DMS 273 (cell line): ENCODE measurements around the gene TM2D1.
A peak's percentile ranks its signal among the peaks of the same experiment; 100 is the strongest.
"Not testable (repeated sequence)": the region's sequence is repeated elsewhere in the genome, so short reads cannot be mapped to it uniquely, and the experiment has no call there.

Source experiments
- DNase-seq: peaks from one replicate; lab custom pipeline; 2025; ENCODE audit not compliant: unreplicated experiment; lab: John Stamatoyannopoulos, UW

TM2D1 gene

DNA sequence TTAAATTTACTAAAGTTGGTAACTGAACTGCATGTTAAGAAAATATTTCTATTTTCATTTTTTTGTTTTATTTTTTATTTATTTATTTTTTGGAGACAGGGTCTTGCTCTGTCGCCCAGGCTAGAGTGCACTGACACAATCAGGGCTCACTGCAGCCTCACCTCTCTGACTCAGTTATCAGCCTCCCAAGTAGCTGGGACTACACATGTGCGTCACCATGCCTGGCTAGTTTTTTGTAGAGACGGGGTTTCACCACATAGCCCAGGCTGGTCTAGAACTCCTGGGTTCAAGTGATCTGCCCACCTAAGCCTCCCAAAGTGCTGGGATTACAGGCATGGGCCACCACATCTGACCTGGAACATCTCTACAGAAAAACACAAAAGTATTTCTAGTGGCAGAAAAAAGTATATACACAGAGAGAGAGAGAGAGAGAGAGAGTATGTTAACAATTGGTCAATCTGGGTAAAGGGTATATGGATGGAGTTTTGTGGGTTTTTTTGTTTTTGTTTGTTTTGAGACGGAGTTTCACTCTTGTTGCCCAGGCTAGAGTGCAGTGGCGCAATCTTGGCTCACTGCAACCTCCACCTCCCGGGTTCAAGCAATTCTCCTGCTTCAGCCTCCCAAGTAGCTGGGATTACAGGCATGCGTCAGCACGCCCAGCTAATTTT, 5.8 kb downstream of the TM2D1 start:
- DNase-seq = not testable (repeated sequence)

DNA sequence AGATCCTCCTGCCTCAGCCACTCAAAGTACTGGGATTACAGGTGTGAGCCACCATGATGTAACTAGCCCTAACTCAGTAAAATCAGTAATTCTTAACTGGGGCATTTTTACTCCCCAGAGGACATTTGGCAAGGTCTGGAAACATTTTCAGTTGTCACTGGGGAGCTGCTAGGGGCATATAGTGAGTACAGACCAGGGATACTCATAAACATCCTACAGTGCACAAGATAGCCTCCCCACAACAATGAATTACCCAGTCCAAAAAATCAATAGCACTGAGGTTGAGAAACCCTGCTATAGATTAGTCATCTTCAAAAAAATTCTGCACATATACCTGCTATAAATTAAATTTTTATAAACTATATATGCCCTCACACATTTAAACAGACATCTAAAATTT, 13.0 kb downstream of the TM2D1 start:
- no peak for DNase-seq

DNA sequence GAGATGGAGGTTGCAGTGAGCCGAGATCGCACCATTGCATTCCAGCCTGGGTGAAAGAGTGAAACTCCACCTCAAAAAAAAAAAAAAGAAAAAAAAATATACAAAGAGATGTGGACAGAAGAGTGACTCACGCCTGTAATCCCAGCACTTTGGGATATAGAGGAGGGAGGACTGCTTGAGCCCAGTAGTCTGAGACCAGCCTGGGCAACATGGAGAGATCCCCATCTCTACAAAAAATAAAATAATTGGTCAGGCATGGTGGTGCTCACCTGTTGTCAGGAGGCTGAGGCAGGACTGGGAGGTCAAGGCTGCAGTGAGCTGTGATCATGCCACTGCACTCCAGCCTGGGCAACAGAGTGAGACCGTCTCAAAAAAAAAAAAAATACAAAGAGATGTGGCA, 13.7 kb downstream of the TM2D1 start:
- not testable (repeated sequence) for DNase-seq

DNA sequence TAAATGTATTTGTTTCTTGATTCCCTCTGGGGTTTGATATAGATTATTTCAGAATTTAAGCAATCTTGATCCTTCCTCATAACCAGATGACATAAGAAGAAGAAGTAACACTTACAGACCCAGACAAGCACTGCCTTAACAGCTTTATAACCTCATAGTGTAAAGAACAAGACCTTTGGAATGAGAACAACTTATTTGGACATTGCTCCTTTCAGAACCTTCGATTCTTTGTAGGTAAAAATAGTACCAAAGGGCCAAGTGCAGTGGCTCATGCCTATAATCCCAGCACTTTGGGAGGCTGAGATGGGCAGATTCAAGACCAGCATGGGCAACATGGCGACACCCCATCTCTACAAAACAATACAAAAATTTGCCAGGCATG, 15.0 kb downstream of the TM2D1 start:
- DNase-seq = no peak

DNA sequence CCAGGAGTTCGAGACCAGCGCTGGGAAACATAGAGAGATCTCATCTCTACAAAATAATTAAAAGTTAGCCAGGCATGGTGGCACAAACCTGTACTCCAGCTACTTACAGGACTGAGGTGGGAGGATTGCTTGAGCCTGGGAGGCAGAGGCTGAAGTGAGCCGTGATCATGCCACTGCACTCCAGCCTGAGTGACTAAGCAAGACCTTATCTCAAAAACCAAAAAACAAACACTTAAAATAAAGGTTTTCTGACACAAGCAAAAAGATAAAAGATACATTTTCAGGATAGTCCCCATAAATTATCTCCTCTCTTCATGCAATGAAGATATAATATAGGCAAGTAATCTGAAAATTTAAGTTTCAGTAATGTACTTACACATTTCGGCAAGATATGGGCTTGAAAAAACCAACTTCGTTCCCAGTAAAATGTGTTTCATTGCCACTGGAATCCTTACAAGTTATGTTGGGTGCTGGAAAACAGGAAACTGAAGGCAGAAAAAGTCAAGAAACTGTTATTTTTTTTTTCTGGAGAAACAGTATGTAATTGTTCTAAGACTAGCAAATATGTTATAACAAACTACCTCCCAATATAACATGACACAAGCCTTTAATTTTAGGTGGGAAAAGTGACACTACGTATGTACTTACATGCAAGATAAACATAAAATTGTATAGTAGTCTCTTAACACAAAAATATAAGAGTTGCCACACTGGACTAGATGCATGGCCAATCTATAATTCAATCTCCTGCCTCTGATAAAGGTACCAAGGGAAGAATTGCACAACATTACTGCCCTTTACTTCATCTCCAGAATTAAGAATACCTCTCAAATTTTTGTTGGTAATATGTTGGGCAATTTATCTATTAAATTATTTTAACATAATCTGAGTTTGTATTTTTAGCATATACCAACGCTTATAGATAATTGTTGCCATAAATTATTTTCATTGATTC, 15.7 kb downstream of the TM2D1 start:
- no peak for DNase-seq

DNA sequence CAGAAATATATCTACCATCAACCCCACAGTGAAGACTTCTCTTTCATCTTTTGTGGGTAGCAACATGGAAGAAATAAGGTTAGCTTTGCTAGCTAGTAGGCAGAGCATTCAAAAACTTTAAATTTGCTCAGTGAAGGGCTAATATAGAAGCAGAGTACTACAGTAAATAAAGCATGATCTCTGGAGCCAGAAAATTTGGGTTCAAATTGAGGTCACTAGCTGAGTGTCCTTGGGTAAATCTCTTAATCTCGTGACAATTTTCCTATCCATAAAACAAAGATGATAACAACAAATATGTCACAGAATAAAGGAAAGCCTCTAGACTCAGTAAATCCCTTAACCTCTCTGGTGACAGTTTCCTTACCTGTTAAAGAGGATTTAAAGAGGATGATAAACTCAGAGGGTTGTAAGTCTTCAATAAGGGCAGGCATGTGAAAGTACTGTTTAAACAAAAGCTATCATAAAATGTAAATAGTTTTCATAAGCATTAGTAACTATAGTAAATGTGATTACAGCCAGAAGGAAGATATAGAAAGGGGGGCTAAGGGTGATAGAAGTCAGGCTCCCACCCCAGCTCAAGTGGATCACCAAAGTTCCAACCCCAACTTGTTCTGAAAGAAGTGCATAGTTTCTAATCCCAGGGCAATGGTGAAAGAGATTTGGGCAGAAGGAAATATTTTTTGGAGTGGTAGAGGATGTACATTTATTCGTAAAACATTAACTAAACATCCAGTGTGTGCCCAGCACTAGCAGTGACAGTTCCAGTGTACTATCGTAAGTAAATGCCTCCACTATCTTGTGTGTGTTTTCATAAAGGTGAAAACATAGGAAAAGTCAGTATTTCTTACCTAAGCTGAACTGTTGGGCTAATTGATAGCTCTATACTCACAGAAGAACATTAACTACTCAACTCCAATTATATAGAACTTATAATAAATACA, 24.8 kb downstream of the TM2D1 start:
- no peak for DNase-seq

DNA sequence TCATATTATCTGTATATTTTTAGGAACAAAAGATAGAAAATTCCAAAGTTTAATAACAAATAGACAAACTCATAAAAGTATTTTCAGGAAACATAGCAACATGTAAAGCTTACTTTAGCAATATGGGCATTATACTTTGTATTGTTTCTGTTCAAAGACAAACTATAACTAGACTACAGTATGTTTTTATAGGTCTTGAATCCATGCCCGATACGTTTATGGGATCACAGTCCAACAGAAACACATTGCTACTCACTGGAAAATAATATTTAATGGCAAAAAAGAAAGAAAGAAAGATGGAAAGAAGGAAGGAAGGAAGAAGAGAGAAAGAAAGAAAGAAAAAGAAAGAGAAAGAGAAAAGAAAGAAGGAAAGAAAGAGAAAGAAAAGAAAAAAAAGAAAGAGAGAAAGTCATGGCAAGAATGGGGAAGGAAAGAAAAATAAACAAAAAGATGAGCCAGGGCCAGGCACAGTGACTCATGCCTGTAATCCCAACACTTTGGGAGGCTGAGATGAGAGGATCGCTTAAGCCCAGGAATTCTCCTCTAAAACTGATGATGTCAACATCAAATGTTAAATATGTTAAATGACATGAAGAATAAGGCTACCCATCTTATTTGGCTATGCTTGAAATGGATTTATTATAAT, 32.7 kb downstream of the TM2D1 start:
- no peak for DNase-seq

DNA sequence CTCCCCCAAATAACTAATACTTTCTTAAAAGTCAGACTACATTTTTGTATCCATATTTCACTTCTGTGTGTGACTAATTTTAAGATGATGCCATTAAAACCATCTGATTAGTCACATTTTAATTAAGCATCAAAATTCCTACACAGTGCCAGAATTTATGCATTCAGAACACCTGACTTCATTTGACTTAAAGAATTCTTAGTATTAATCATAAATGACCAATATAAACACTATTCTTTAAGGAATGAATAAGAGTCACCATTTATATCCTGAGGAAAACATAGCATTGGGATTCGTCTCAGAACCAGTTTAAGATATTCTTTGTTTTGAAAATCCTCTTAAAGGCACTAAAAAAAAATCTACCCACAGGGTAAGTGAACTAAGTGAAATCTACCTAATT, 37.0 kb downstream of the TM2D1 start:
- no peak for DNase-seq

DNA sequence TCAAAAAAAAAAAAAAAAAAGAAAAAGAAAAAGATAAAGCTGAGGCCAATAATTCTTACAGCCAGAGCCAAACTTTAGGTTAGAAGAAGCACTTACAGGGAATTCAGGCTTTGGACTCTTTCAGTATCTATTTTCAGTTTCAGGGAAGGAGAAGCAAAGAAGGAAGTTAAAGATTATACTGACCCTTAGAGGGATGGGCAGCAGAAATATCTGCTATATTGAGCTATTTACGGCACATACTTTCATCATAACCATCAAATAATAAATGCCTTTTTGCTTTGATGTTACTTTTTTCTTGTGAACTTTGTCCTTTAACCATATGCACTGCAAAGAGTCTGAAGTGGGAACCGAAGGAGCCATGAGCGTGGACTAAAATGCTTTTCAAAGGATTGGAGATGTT, 42.0 kb downstream of the TM2D1 start:
- DNase-seq = no peak

DNA sequence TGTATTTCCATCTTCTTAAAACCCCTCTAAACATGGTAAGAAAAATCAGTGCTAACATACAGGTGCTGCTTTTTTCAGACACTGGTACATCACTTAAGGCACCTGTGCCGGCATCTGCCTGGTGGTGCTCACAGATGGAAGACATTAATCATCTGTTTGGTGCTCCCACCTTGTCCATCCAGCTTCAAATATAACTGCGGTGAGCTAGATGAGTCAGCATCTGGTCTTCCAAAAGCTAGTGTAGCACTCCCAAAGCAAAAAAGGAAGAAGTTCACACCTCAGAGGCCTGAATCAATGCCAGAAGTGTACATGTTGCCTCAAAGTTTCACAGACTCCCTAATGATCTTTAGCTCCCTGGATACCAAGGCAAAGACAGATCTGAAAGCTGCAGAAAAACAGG, 44.4 kb downstream of the TM2D1 start:
- DNase-seq = no peak

DNA sequence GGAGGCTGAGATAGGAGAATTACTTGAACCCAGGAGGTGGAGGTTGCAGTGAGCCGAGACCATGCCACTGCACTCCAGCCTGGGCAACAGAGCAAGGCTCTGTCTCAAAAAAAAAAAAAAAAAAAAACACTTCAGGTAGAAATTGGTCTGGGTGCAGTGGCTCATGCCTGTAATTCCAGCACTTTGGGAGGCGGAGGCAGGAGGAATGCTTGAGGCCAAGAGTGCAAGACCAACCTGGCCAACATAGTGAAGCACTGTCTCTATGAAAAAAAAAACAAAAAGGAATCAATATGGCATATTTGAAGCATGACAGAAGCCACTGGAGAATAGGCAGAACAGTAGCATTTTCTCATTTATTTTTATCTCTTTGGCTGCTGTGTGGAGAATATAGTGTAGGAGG, 48.1 kb downstream of the TM2D1 start:
- not testable (repeated sequence) for DNase-seq

DNA sequence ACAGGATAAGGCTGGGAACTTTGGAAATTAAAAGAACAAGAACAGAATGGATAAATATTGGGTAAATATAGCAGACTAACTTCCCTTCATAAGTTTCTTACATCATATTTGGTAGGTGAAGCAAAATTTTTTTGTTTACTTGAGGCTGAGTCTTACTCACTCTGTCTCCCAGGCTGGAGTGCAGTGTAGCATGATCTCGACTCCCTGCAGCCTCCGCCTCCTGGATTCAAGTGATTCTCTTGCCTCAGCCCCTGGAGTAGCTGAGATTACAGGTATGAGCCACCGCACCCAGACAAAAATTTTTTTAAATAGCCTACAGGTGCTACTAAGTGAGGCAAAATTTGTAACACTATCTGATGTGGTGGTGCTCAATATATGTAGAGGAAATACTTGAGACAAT, 50.7 kb downstream of the TM2D1 start:
- no peak for DNase-seq

DNA sequence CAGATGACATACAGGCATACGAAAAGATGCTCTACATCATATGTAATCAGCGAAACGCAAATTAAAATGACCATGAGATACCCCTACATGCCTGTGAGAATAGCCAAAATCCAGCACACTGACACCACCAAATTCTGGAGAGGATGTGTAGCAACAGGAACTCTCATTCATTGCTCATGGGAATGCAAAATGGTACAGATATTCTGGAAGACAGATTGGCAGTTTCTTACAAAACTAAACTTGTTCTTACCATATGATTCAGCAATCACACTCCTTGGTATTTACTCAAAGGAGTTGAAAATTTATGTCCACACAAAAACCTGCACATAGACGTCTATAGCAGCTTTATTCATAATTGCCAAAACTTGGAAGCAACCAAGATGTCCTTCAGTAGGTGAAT, 52.6 kb downstream of the TM2D1 start:
- DNase-seq = no peak

DNA sequence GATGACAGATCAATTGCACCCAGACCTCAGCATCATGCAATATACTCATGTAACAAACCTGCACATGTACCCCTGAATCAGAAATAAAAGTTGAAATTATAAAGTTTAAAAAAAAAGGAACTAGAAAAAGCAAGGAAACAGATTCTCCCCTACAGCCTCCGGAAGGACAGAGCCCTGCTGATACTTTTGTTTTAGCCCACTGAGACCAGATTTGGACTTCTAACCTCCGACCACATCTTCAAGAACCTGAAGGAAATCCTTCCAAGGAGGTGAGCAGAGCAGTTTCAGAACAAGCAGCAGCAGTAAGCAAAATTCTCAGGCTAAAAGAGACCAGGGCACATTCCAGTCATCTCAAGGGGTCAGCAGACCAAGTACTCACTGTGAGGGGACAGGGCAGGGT, 54.5 kb downstream of the TM2D1 start:
- no peak for DNase-seq

DNA sequence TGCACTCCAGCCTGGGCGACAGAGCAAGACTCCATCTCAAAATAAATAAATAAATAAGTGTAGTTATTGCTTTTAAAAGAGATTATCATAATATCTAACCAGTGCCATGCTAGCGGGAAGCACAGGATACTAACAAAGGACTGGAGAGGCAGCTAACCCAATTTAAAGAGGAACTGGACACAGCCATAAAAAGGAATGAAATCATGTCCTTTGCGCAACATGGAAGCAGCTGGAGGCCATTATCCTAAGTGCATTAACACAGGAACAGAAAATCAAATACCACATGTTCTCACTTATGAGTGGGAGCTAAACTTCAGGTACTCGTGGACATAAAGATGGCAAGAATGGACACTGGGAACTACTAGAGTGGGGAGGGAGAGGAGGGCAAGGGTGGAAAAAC, 54.9 kb downstream of the TM2D1 start:
- DNase-seq = no peak

DNA sequence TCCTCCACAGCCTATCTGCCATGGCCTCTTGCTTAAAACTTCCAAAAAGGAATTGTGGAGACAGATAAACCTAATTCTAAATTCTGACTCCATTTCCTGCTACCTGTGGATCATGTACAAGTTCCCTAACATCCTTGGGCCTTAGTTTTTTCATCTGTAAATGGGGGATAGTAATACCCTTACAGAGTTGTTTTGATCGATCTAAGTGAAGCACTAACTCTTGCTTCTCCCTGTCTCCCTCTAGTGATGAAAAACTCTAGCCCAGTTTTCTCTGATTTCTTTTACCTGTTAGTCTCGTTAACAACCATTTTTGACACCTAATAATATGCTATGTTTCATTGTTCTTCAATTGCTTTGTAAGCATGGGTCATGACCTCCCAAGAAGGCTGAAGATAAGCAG, 65.9 kb downstream of the TM2D1 start:
- peak; percentile 12 for DNase-seq

DNA sequence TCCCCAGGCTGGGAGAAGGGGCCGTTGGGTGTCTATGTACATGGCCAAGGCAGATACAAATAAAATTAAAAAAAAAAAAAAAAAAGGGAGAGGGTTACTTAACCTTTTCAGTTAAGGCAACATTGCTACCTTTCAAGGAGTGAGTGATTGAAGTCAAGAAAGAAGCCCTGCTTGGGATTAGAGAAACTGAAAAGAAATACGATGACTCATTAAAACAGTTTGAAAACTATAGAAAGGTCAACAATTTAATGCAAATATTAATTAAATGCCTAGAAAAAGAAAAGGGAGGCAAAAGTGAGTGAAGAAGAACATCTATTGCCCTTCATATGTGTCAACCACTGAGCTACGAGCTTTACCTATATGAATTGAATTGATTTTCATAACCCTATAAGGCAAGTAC, 69.5 kb downstream of the TM2D1 start:
- DNase-seq = no peak

DNA sequence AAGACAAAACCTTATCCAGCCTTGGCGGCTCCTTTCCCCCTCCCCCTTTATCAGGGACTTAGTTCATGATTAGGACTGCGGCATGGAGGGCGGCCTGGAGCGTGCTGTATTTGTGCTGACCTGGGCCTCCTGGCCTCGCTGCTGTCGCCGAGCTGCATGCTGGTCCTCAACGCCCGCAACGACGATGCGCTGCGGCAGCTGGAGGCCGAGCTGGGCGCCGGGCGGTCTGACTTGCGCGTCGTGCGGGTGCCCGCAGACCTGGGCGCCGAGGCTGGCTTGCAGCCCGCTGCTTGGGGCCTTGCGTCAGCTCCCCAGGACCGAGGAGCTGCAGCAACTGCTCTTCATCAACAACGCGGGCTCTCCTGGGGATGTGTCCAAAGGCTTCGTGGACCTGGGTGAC, 70.9 kb downstream of the TM2D1 start:
- DNase-seq = no peak

DNA sequence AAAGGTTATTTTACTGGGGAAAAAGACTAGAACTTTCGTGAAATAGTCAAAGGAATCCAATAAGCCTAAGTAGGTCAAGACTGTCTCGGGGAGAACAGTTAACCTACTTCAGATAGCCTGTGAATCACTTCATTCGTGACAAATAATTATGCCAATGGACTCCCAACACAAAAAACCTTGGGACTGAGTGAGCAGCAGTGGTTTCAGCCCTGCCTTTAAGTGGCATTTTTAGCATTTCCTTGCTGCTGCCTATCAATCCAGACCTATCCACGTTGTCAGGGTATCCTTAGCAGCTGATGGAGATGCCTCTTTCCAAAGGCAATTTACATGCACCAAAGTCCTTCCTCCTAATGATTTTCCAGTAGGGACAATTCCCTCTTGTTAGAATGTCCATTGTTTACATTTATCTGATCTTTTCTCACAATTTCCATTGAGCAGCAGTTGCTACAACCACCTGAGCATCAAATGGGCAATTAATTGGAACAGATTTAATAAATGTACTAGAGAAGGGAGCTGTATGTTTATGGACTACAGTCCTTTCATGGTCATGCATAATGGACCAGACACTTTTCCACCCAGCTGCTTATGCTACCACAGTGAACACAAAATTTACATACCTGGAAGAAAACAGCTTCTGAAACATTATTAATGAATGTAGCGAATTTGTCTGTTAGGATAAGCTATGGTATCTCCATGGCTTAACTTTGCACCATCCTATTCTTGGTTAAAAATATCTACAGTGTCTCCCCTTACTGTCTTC, 75.8 kb downstream of the TM2D1 start:
- DNase-seq = no peak

DNA sequence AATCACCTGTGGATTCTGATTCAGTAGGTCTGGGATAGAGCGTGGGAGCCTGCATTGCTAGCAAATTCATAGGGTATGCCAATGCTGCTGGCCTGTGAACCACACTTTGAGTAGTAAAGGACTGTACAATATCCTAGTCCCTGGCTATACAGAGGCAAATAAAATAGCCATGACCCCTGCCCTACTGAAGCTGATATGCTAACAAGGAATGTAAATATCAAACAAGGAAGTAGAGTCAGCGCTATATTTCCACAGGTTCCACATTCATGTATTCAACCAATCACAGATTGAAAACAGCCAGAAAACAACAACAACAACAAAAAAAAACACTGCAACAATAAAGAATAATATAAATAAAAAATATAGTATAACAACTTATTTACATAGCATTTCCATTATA, 77.8 kb downstream of the TM2D1 start:
- no peak for DNase-seq
